Lower leg skin (tissue), 4 donors: Measurements from ENCODE around the gene BRMS1. TPM values are rescaled to one million over a fixed set of nuclear protein-coding genes. Genes with fewer than 3 reads are reported as not detected.

Experiments
- DNase-seq, 2 donors: peaks; one replicate each; pipeline ENCODE4 v3.0.0-alpha.2; 2019; ENCODE audit warnings: low spot score in 2 of 2
- H3K4me3 ChIP-seq: fragments of 200-600 bp; sonication (generic); 2 replicates; pipeline ENCODE4 v1.5.1; 2017; ENCODE audit warnings: mild to moderate bottlenecking, low read depth; ENCODE audit not compliant: poor library complexity, severe bottlenecking
- POLR2A ChIP-seq, 2 donors: fragments of 450-650 bp; IDR thresholded peaks; one replicate each; pipeline ENCODE4 v1.6.1; 2016 to 2017; ENCODE audit warnings: antibody characterized with exemption in 2 of 2, mild to moderate bottlenecking in 1 of 2, moderate library complexity in 1 of 2
- WGBS, 2 donors: methylation state at CpG; one replicate each; pipeline ENCODE4 v1.1.5; 2018; 5-methylcytosine and 5-hydroxymethylcytosine counted together
- intact Hi-C: fragments of 100-400 bp; cut with DNase I; formaldehyde crosslinking; loops from one replicate; pipeline ENCODE4 v1.15.0; 2023; ENCODE audit warnings: low total_unique reads
- total RNA-seq, 4 donors: library from RNA; depleted of rRNA; stranded (reverse); fragments of >200 nt; gene quantifications; one replicate each; pipeline ENCODE4 v1.1.0, GENCODE V29; 2016
- TF ChIP-seq, protein P1 (sequence below), 3 donors: fragments of 450-650 bp; IDR thresholded peaks; one replicate each; pipeline ENCODE4 v1.5.1; 2016; ENCODE audit warnings: antibody characterized with exemption in 3 of 3, mild to moderate bottlenecking in 3 of 3, moderate library complexity in 2 of 3

BRMS1 gene
- total RNA-seq, 4 donors from 2014 or later: 40.1 to 68.4 (median 57.5) TPM

DNA sequence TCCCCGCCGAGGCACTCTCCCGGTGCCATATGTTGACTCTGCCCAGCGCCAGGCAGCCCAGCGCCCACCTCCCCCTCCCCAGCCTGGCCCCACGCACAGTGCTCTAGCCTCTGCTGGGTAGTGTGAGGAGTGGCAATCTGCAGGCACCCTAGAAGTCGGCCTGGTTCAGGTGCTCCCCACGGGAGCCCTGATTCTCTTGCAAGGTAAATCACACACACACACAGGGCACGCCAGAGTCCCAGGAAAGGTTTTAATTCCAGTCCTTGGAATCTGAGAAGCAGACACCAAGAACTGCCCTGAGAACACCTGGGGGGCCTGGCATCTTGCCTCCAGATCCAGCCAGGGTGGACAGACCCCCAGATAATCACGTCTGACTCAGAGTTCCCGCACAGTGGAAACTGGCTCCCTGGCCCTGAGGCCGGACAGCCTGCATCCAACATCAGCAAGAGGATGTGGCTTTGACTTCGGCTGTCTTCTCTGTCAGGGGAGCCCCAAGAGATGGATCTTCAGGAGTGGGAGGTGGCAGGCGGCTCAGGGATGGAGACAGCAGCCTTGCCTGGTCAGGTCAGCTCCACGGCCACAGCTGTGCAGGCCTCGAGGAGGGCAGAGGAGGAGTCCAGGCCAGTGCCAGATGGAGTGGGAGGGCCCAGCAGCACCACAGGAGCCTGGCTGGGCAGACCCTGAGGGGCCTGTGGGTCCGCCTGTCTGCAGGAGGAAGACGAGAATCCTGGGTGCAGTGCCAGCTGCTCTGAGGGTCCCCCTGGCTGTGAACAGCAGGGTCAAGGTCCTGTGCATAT lies 7.6 kb downstream of the BRMS1 start:
- WGBS, 2 donors: 41 to 43% methylated on average over 13 to 15 of the region's 18 CpGs
- no peak overlapping the region for H3K4me3 ChIP-seq
- intact Hi-C loops: no loop called here
- peak in 1 of 2 donors; percentile 84 for DNase-seq
- TF ChIP-seq, protein P1, sequence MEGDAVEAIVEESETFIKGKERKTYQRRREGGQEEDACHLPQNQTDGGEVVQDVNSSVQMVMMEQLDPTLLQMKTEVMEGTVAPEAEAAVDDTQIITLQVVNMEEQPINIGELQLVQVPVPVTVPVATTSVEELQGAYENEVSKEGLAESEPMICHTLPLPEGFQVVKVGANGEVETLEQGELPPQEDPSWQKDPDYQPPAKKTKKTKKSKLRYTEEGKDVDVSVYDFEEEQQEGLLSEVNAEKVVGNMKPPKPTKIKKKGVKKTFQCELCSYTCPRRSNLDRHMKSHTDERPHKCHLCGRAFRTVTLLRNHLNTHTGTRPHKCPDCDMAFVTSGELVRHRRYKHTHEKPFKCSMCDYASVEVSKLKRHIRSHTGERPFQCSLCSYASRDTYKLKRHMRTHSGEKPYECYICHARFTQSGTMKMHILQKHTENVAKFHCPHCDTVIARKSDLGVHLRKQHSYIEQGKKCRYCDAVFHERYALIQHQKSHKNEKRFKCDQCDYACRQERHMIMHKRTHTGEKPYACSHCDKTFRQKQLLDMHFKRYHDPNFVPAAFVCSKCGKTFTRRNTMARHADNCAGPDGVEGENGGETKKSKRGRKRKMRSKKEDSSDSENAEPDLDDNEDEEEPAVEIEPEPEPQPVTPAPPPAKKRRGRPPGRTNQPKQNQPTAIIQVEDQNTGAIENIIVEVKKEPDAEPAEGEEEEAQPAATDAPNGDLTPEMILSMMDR (IDR thresholded peaks at IDR 0.05): no peak
- no peak for TF ChIP-seq POLR2A (IDR thresholded peaks at IDR 0.05)

DNA sequence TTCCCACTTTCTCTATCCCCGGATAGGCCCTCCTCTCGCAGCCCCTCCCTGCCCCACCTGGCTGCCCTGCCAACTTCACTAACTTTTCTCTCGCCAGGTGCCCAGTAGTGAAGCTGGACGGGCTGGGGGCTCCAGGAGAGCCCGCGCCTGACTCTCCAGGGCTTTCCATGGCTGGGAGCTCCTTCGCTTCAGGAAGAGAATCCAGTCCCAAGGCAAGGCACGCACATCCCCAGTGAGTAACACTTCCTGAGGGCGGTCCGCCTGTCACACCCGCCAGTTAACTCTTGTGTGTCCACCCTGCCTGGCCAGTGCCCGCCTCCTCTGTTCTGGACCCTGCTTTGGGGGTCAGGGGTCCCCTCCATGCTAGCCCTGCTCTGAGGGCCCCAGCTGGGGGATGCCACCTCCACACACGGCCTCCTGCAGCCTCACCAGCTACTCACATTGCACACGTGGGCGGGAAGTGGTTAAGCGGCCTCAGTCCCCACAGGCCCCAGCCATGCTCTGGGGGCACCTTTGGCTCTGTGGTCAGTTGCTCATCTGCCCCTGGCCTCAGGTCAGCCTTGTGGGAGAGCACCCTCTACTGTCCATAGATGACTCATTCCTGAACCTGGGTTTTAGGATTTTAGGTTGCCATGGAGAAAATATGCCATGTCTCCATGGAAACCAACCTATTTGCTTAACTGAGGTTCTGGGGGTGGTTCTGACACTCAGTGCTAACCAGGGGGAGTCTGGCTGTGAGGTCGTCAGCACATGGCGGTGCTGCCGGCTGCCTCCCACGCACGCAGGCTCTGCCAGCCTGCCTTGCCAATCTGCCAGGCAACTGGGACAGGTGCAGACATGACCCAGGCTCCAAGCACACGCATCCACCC lies 8.4 kb downstream of the BRMS1 start, which contains the start of gene RIN1:
TSS of gene RIN1 (minus strand) at position 201 of the 869 bp plus-strand sequence. CDS start at position 169, 32 bp downstream.
- intact Hi-C loops: no loop called here
- DNase-seq: peak; percentile 66 to 91
- peak within 1 kb of the TSS; percentile 28 for H3K4me3 ChIP-seq
- 0 to 4% methylated on average over 12 to 17 of the region's 22 CpGs for WGBS, 2 donors
- no peak for TF ChIP-seq POLR2A (IDR thresholded peaks at IDR 0.05)
- TF ChIP-seq, protein P1 (IDR thresholded peaks at IDR 0.05): no peak

DNA sequence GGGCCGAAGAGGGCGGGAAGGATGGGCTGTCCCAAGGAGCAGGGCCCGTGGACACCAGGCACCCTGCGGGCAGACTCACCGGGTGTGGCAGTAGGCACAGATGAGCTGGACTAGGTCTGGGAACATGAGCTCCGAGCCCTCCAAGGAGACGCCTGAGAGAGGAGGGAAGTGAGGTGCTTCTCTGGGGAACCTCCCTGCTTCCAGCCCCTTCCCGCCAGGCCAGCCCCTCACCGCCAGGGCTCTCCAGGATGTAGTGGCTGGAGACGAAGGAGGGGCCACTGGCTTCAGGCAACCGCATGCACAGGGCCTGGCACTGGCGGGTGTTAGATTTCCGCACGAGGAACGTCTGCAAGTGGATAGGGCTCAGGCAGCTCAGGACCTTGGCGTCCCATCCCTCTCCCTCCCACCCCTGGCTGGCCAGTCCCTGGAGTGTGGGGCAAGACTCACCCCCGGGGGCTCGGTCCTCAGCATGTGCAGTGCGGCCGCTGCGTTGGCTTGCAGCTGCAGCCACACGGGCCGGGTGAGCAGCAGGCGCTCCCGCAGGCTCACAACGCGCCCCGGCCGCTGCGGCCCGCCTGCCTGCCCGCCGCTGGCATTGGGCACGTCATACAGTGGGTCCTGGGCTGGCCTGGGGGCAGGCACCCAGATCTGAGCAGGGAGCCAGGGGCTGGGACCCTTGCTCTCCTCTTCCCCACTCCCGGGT lies 9.2 kb downstream of the BRMS1 start:
- peak in 1 of 2 donors; percentile 86 for DNase-seq
- intact Hi-C loops: no loop called here
- H3K4me3 ChIP-seq: peak overlapping the region; percentile 28
- no peak for TF ChIP-seq POLR2A (IDR thresholded peaks at IDR 0.05)
- TF ChIP-seq, protein P1 (IDR thresholded peaks at IDR 0.05): no peak
- WGBS, 2 donors: 3 to 12% methylated on average over 13 to 35 of the region's 35 CpGs

DNA sequence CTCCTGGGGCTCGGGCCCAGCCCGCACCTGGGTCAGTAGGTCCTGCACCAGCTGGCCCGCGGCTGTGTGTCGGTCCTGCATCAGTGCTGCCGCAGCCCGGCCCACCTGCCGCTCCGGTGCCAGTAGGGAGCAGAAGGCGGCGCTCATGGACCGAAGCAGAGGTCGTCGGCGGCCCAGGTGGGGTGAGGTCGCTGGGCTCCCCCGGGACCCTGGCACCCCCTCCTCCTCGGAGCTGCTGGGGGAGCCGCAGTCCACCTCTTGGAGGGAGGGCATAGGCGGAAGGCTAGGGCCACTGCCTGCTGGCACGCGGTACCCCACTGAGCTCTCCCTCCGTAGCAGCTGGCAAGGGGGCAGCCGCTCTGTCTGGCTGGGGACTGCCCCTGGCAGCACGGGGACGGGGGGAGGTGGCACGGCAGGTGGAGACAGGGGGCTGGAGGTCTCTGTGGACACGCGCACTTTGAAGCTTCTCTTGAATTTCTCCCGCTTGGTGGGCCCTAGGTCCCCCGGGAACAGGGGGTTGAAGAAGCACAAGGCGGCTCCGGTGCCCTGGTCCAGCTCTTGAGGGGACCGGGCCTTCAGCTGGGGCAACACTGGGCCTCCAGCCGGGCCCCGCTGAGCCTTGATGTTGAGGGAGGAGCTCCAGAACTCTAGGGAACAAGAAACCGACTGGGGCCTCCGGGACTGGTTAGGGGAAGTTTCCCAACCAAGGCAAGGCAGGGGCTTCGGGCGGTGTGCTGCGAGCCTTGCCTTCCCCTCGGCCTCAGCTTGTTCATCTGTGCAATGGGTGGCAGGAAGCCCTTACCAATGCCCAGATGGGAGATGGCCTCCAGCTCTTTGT lies 10.1 kb downstream of the BRMS1 start:
- TF ChIP-seq POLR2A (IDR thresholded peaks at IDR 0.05): no peak
- TF ChIP-seq, protein P1 (IDR thresholded peaks at IDR 0.05): no peak
- intact Hi-C loops: no loop called here
- WGBS, 2 donors: 46 to 62% methylated on average over 26 to 34 of the region's 42 CpGs

More for the DNA sequence above, 10.1 kb downstream of the BRMS1 start:
- peak in 1 of 2 donors; percentile 84 for DNase-seq
- no peak overlapping the region for H3K4me3 ChIP-seq
